H7 (cell line): ENCODE results near the gene GKAP1. TPM values are rescaled to one million over a fixed set of nuclear protein-coding genes. Genes with fewer than 3 reads are reported as not detected.
A peak's percentile ranks its signal among the peaks of the same experiment; 100 is the strongest.
"Not testable (repeated sequence)": the region's sequence is repeated elsewhere in the genome, so short reads cannot be mapped to it uniquely, and the experiment has no call there.

Experiments used
- DNase-seq: peaks from one replicate; pipeline ENCODE4 v3.0.0; 2012
- H3K27me3 ChIP-seq: 2 replicates; pipeline ENCODE4 v1.6.0; 2011; ENCODE audit warnings: mild to moderate bottlenecking, low read length; ENCODE audit not compliant: control insufficient read depth, insufficient read depth
- H3K36me3 ChIP-seq: replicated peaks from 2 replicates; pipeline ENCODE4 v1.5.1; 2011; ENCODE audit warnings: low read length; ENCODE audit not compliant: control insufficient read depth, insufficient read depth
- H3K4me3 ChIP-seq: 2 replicates; pipeline ENCODE4 v1.5.1; 2011; ENCODE audit warnings: low read depth, mild to moderate bottlenecking, control low read depth, low read length, moderate library complexity; ENCODE audit not compliant: insufficient read depth
- total RNA-seq: library from RNA; depleted of rRNA; stranded (reverse); fragments of >200 nt; shearing (Covaris generic); gene quantifications from 2 replicates; pipeline ENCODE4 v1.2.3, GENCODE V29; 2014; rRNA removed

The GKAP1 gene
- total RNA-seq, 1 experiment from 2014 or later, result 2.8 TPM

DNA sequence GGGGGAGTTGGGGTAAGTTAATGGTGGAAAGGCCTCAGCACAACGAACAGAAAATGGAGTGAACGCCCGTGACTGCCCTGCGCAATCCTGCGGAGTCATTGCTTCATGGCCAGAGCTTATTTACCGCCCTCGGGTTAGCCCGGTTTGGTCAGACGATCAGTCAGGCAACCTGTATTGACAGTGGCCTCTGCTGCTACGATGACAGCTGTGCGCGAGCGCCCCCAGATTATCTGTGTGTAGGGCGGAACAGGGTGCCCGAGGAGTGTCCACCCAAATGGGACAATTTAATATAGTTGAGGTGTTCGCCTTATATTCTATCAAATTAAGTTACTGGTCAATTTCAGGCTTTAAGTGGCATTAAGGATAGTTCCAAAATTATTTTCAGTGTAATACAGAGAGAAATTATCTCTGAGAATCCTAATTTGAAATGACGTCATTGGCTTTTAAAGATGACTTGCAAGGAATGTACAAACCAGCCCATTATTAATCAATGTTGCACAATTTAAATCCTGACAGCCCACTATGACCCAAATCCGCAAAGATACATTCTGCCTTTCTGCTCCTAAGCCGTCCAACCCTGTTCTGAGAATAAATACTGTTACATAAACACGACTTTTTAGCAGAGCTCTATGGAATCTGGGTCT lies 108.9 kb downstream of the GKAP1 start:
- peak overlapping the region; percentile 100 for H3K4me3 ChIP-seq
- no peaks in the 10 kb centered on the region for H3K27me3 ChIP-seq
- H3K36me3 ChIP-seq, result no peaks in the 10 kb centered on the region; the same call in 1 of the 2 replicates
- DNase-seq, result peak; percentile 62

DNA sequence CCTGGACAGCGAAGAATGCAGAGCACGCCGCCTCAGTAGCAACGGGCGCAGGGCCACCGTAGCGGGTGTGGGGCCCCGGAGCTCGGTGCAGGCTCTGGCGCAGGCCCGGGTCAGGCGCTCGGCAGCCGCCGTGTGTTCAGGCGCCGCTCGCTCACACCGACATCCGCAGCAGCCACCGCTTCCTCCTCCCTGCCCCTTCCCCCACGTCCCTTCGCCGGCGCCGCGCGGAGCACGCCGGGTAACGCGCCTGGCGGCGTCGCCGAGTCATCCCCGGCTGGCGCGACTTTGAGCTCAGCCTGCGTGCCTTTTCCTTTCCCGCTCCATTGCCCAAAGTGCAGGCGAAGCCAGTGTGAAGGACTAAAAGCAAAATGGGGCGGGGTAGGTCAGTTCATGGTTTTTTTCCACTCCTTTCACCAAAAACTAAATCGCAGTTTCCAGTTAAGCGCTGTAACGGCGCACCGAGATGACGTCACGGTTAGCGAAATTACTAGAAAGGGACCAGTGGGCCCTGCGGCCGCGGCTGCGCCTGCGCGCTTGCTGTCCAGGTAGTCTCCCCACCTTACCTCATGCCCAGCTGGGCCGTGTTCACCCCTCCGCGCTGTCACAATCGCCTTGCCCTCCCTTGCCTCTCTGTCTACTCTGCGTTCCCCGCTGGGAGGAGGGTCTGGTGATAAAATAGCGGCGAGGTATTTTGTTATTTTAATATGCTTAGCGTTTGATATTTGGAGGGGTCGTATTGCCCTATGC lies 109.6 kb downstream of the GKAP1 start, which contains the start of gene UBQLN1:
UBQLN1 (minus strand) TSS at position 191 of the 747 bp plus-strand sequence. CDS start 279 bp downstream, outside the sequence.
- no peaks in the 10 kb centered on the region for H3K27me3 ChIP-seq
- peak within 1 kb of the TSS; percentile 100 for H3K4me3 ChIP-seq
- H3K36me3 ChIP-seq, result no peaks in the 10 kb centered on the region; the same call in 1 of the 2 replicates
- peak; percentile 95 for DNase-seq

DNA sequence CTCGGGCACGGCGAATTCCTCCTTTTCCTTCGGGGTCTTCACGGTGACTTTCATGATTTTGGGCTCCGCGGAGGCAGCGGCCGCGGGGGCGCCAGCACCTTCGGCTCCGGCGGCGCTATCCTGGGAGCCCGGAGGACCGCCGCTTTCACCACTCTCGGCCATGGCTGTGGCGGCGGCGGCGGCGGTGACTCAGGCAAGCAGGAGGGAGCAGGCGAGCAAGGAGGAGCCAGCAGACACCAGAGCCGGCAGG lies 110.1 kb downstream of the GKAP1 start:
- DNase-seq, result no peak
- Histone ChIP-seq H3K27me3 (no peaks in the 10 kb centered on the region), H3K36me3 (no peaks in the 10 kb centered on the region; the same call in 1 of the 2 replicates), H3K4me3 (peak overlapping the region; percentile 100)

- DNase-seq, result peak; percentile 88
- Histone ChIP-seq H3K4me3 (peak overlapping the region; percentile 100), H3K27me3 (no peaks in the 10 kb centered on the region)
These were observed 110.7 kb downstream of the GKAP1 start for GRCh38 chr9:83706676-83707517.

GRCh38 chr9:83705219-83705651 lies 112.3 kb downstream of the GKAP1 start:
- not testable (repeated sequence) for H3K4me3 ChIP-seq, H3K36me3 ChIP-seq, DNase-seq, H3K27me3 ChIP-seq

More at GRCh38 chr9:83706676-83707517, 110.7 kb downstream of the GKAP1 start:
- no peaks in the 10 kb centered on the region; the same call in 1 of the 2 replicates for H3K36me3 ChIP-seq

GRCh38 chr9:83701769-83702168 lies 115.8 kb downstream of the GKAP1 start:
- no peak for DNase-seq
- Histone ChIP-seq H3K36me3 (no peaks in the 10 kb centered on the region; the same call in 1 of the 2 replicates), H3K27me3 (no peaks in the 10 kb centered on the region), H3K4me3 (no peak overlapping the region)

- Histone ChIP-seq H3K36me3 (no peaks in the 10 kb centered on the region; the same call in 1 of the 2 replicates), H3K27me3 (no peaks in the 10 kb centered on the region), H3K4me3 (no peak overlapping the region)
- no peak for DNase-seq
These were observed 116.3 kb downstream of the GKAP1 start for GRCh38 chr9:83701286-83701685.

- H3K36me3 ChIP-seq, result no peaks in the 10 kb centered on the region
- no peaks in the 10 kb centered on the region for H3K27me3 ChIP-seq
- no peak for DNase-seq
- no peak overlapping the region for H3K4me3 ChIP-seq
These were observed 118.0 kb downstream of the GKAP1 start for GRCh38 chr9:83699615-83700014.

- H3K27me3 ChIP-seq, result no peaks in the 10 kb centered on the region
- H3K36me3 ChIP-seq, result no peaks in the 10 kb centered on the region
- H3K4me3 ChIP-seq, result no peak overlapping the region
- DNase-seq, result no peak
These were observed 118.5 kb downstream of the GKAP1 start for GRCh38 chr9:83698976-83699585.

- no peaks in the 10 kb centered on the region for H3K36me3 ChIP-seq
- H3K27me3 ChIP-seq, result no peaks in the 10 kb centered on the region
- no peak overlapping the region for H3K4me3 ChIP-seq
- DNase-seq, result no peak
These were observed 126.1 kb downstream of the GKAP1 start for GRCh38 chr9:83691492-83691891.

Other genes starting within 250 kb of the GKAP1 start
- gene IDNK, start 194.6 kb downstream of the GKAP1 start, total RNA-seq, result 0.78 and 1.4 TPM in 2 replicates
- 126 and 152 TPM in 2 replicates for gene UBQLN1, start 109.8 kb downstream of the GKAP1 start, total RNA-seq
- 1.8 and 2.7 TPM in 2 replicates for gene KIF27, start 103.7 kb upstream of the GKAP1 start, total RNA-seq
- gene HNRNPK, start 162.4 kb upstream of the GKAP1 start, total RNA-seq, result 572 and 604 TPM in 2 replicates
- 10.7 and 12.3 TPM in 2 replicates for gene RMI1, start 163.0 kb upstream of the GKAP1 start, total RNA-seq